ENCODE data around the gene LEO1.
A peak's percentile ranks its signal among the peaks of the same experiment; 100 is the strongest.
"Not testable (repeated sequence)": the region's sequence is repeated elsewhere in the genome, so short reads cannot be mapped to it uniquely, and the experiment has no call there.

LEO1 gene

DNA sequence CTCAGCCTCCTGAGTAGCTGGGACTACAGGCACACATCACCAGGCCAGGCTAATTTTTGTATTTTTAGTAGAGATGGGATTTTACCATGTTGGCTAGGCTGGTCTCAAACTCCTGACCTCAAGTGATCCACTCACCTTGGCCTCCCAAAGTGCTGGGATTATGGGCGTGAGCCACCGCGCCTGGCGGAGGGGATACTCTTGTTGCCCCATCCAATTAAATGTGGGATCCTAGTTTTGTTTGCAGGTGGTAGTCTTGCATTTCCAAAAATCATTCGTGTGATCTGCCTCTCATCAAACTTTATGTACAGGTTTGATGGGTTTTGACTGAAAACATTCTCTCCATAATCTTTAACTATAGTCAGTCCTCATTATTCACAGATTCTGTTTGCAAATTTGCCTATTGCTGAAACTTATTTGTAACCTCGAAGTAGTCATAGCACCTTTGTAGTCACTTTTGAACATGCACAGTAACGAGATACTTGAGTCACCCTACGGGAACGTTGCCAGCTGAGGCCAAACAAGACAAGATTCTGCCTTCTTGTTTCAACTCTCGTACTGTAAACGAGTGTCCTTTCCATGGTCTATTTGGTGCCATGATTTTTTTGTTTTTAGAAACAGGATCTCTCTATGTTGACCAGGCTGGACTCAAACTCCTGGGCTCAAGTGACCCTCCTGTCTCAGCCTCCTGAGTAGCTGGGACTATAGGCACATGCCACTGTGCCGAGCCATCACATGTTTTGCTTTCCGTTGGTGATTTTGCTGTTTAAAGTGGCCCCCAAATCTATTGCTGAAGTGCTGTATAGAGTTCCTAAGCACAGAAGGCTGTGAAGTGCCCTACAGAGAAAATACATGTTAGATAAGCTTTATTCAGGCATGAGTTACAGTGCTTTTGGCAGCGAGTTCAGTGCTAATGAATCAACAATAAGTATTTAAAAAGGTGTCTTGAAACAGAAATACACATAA, 39.3 kb upstream of the LEO1 start:
- H3K4me3 Mint-ChIP-seq, result no peak overlapping the region
- H3K36me3 Mint-ChIP-seq, result no peaks in the 10 kb centered on the region
- DNase-seq, result no peak
- ATAC-seq (replicated peaks), result no peak
- H3K27ac Mint-ChIP-seq, result no peak overlapping the region
- no peaks in the 10 kb centered on the region for H3K9me3 Mint-ChIP-seq
- no peaks in the 10 kb centered on the region for H3K27me3 Mint-ChIP-seq
- H3K4me1 Mint-ChIP-seq, result peaks cover 26 to 43% of the 10 kb centered on the region in 2 donors

DNA sequence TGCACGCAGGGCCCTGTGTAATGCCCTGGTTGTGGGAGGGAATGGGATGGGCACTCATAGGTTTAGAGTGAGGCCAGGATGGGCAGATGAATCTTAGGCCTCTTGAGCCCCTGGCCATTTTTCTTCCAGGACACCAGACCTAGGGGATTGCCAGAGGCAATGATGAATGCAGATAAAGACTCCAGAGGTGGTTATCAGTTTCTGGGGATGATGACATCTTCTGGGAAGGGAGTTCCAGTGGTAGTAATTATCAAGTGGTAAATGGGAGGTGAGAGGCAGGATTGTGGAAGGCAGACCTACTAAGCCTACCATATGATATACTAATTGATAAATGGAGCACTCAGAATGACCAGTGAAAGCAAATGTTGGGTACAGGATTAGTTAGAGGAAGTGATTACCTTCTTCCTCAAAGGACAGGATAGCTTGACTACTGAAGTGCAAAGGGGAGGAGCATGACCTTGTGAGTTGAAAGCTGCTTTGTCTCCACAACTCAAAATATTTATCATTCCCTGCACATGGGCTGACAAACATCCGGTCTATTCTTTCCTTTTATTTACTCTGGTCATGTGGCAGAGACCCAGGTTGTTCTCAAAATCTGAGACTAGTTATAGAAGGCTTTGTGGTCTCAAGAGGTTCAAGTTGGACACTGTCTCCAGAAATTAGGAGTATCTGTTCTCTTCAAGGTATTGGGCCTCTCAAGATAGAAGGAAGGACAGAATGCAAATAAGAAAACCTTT, 37.3 kb upstream of the LEO1 start:
- Mint-ChIP-seq H3K27me3 (no peaks in the 10 kb centered on the region), H3K27ac (peak overlapping the region; percentile 20), H3K4me3 (peak overlapping the region in 1 of 2 donors; percentile 21), H3K9me3 (no peaks in the 10 kb centered on the region), H3K36me3 (no peaks in the 10 kb centered on the region), H3K4me1 (peaks cover 26 to 49% of the 10 kb centered on the region in 2 donors)
- ATAC-seq (replicated peaks) (peak in 1 of 2 donors; percentile 24), DNase-seq (no peak)

DNA sequence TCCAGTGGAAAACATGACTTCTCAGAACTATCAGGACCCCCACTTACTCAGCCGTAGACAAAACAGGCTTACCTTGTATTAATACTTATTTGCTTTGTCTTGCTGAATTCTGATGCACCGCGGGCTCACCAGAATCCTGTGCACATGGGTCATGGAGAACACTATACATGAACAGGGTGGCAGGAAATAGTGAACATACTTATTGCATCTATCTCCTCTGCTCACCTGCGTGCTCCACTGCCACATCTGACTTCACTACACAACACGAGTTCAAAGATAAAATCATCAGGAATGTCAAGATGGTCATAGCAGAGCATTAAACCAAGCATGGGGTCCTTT, 36.8 kb upstream of the LEO1 start:
- no peak for DNase-seq
- Mint-ChIP-seq H3K9me3 (no peaks in the 10 kb centered on the region), H3K27me3 (no peaks in the 10 kb centered on the region), H3K4me1 (peaks cover 24 to 44% of the 10 kb centered on the region in 2 donors), H3K27ac (peak overlapping the region; percentile 20), H3K36me3 (no peaks in the 10 kb centered on the region), H3K4me3 (no peak overlapping the region)
- ATAC-seq (replicated peaks), result no peak

DNA sequence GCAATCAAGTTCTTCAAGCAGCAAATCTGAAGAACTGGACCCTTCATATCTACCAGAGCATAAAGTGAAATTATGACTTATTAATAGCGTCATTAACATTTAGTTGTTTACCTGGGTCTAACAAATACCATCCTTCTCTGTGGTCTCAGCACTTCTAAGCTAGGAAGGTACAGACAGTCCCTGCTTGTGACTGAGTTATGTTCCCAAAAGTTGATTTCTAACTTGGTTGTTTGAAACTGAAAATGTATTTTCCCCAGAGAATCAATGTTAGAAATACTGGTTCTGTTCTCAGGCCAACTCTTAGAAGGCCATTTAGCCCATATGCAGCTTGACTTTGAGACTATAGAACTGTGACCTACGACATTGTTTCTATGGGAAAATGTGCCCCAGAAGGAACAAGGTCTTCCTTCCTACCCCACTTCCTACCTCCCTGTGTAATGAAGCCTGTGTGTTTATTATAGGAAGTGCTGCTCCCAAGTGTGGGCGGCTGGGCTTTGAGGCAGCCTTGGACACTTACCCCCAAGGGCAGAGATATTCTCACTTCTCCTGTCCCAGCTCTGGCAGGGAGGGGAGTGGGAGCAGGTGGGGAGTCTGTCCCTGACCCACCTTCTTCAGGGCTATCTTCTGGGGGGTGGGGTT, 35.2 kb upstream of the LEO1 start:
- no peak for DNase-seq
- Mint-ChIP-seq H3K4me1 (peaks cover 22 to 38% of the 10 kb centered on the region in 2 donors), H3K36me3 (peaks cover 5 to 7% of the 10 kb centered on the region in 2 donors), H3K9me3 (peaks cover 2 to 6% of the 10 kb centered on the region in 2 donors), H3K4me3 (peak overlapping the region; percentile 11 to 53), H3K27me3 (no peaks in the 10 kb centered on the region), H3K27ac (peak overlapping the region; percentile 77)
- ATAC-seq (replicated peaks), result no peak

DNA sequence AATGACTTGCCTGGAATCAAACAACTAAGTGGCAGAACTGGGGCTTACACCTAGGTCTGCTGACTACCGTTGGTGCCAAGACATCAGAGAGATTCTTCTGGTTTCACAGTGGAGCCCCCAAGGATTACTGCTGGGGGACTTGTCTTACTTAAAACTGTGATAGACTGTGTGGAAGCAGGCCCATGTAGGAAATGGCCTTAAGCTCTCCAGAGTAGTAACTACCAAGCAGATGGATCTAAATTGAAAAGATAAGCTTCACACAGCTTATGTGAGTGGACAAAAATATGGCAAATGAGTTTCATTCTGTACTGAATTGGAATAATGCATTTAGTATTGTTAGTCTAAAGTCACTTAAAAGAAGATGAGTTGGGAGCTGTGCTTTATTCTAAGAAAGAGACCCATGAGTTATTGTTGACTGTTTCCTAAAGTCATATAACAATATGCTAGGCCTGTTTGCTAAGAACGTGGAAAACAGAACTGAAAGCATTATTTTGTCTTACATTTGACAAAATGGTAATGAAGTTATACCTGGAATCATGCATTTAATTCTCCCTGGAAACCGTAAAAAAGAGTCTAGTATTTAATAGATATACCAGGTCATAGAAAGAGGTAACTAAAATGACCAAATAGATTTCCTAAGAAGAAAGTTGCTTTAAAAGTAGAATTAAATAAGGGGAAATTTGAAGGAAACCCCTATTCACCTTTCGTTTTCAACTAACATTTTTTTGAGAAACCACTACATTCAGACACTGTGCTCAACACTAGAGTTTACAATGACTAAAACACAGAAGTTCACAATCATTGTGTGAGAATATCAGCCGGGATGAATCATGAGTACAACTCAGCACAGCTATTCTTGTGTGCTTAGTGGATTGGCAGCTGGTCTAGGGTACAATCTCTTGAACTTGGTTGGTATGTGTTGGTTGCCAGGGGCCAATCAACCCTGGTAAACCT, 34.4 kb upstream of the LEO1 start:
- H3K4me3 Mint-ChIP-seq, result peak overlapping the region in 1 of 2 donors; percentile 11
- ATAC-seq (replicated peaks) (peak; percentile 95 to 97), DNase-seq (peak; percentile 27)
- peaks cover 5 to 7% of the 10 kb centered on the region in 2 donors for H3K36me3 Mint-ChIP-seq
- H3K27me3 Mint-ChIP-seq, result no peaks in the 10 kb centered on the region
- peaks cover 2 to 6% of the 10 kb centered on the region in 2 donors for H3K9me3 Mint-ChIP-seq
- peak overlapping the region; percentile 77 for H3K27ac Mint-ChIP-seq
- H3K4me1 Mint-ChIP-seq, result peaks cover 22 to 38% of the 10 kb centered on the region in 2 donors

DNA sequence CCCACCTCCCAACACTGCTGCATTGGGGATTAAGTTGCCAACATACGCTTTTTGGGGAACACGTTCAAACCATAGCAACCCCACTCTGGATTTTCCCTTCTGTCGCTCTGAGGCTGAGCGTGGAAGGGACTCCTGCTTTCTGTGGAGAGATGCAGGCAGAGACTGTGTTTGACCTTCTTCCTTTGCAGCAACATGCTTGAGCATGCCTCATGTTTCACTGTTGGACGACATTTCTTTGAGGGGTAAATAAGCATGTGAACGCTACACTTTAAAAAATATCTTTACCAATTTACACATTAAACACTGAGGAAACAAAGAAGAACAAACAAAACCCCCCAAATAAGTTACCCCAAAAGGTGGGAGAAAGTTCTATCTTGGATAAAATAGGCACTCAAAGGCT, 33.2 kb upstream of the LEO1 start:
- no peak overlapping the region for H3K27ac Mint-ChIP-seq
- peaks cover 22 to 38% of the 10 kb centered on the region in 2 donors for H3K4me1 Mint-ChIP-seq
- peaks cover 5 to 7% of the 10 kb centered on the region in 2 donors for H3K36me3 Mint-ChIP-seq
- H3K4me3 Mint-ChIP-seq, result no peak overlapping the region
- peaks cover 2 to 6% of the 10 kb centered on the region in 2 donors for H3K9me3 Mint-ChIP-seq
- ATAC-seq (replicated peaks), result no peak
- no peaks in the 10 kb centered on the region for H3K27me3 Mint-ChIP-seq
- no peak for DNase-seq

DNA sequence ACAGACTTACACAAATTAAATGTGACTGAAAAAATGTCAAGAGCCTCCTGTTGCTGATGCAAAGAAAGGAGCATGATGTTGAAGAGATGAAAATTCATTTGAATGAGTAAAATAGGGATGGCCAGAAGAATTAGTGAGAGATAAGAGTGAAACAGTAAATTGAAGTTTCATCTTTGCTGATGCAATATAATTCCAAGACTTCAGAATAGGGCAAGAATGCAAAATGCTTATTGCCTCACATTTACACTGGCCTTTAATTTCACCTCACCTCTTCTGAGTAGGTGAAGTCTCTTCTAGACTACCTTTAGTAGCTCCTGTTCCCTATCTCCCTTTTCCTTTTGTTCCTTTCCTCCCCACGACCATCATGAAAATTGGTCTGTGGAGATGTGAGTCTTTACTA, 32.1 kb upstream of the LEO1 start:
- no peak for ATAC-seq (replicated peaks)
- no peaks in the 10 kb centered on the region for H3K27me3 Mint-ChIP-seq
- no peak overlapping the region for H3K4me3 Mint-ChIP-seq
- DNase-seq, result no peak
- H3K36me3 Mint-ChIP-seq, result peaks cover 5 to 7% of the 10 kb centered on the region in 2 donors
- H3K27ac Mint-ChIP-seq, result no peak overlapping the region
- H3K9me3 Mint-ChIP-seq, result peaks cover 2 to 6% of the 10 kb centered on the region in 2 donors
- H3K4me1 Mint-ChIP-seq, result peaks cover 17 to 32% of the 10 kb centered on the region in 2 donors

DNA sequence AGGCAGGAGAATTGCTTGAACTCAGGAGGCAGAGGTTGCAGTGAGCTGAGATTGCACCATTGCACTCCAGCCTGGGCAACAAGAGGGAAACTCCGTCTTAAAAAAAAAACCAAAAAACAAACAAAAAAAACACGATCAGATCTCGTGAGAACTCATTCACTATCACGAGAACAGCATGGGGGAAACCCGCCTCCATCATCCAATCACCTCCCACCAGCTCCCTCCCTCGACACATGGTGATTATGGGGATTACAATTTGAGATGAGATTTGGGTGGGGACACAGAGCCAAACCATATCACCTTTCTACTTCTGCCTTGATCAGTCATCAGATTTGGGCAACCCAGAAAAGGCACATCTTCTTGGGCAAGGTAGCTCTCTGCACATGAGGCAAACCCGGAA, 31.5 kb upstream of the LEO1 start:
- H3K36me3 Mint-ChIP-seq; H3K27me3 Mint-ChIP-seq; DNase-seq; H3K27ac Mint-ChIP-seq; H3K9me3 Mint-ChIP-seq; ATAC-seq (replicated peaks); H3K4me3 Mint-ChIP-seq: not testable (repeated sequence)
- H3K4me1 Mint-ChIP-seq, result peaks cover 12 to 26% of the 10 kb centered on the region in 2 donors

DNA sequence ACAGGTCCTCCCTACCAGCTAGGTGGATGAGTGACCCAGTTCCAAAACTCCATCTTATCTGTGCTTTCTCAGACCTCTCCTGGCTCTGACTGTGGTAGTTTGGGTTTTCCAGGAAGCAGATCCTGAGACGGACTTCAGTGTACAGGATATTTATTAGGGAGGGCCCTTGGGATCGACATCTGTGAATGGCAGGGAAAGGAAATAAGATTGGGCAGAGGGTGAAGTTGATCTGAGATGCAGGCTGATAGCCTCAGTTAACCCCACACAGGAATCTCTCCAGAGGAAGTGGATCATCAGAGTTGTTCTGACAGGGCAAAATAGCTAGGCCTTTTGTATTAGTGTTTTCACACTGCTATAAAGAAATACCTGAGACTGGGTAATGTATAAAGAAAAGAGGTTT, 30.8 kb upstream of the LEO1 start:
- no peak for DNase-seq
- peaks cover 5 to 7% of the 10 kb centered on the region in 2 donors for H3K36me3 Mint-ChIP-seq
- peaks cover 2 to 6% of the 10 kb centered on the region in 2 donors for H3K9me3 Mint-ChIP-seq
- peak overlapping the region; percentile 27 for H3K27ac Mint-ChIP-seq
- no peaks in the 10 kb centered on the region for H3K27me3 Mint-ChIP-seq
- no peak for ATAC-seq (replicated peaks)
- H3K4me1 Mint-ChIP-seq, result peaks cover 9 to 22% of the 10 kb centered on the region in 2 donors
- no peak overlapping the region for H3K4me3 Mint-ChIP-seq

DNA sequence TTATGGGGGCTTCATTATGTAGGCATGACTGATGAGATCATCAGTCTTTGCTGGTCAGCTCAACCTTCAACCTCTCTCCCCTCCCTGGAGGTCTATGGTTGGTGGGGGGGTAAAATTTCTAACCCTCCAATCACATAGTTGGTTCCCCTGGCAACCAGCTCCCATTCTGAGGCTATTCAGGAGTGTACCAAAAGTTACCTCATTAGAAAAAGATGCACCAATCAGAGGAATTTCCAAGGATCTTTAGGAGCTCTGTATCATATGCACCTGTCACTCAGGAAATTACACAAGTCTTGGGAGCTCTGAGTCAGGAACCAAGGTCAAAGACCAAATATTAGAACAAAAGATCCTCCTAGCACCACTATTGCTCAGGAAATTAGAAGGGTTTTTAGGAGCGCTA, 21.4 kb upstream of the LEO1 start:
- no peak overlapping the region for H3K27ac Mint-ChIP-seq
- no peaks in the 10 kb centered on the region for H3K27me3 Mint-ChIP-seq
- no peaks in the 10 kb centered on the region for H3K9me3 Mint-ChIP-seq
- no peaks in the 10 kb centered on the region for H3K4me1 Mint-ChIP-seq
- DNase-seq (no peak), ATAC-seq (replicated peaks) (no peak)
- H3K36me3 Mint-ChIP-seq, result no peaks in the 10 kb centered on the region
- no peak overlapping the region for H3K4me3 Mint-ChIP-seq

DNA sequence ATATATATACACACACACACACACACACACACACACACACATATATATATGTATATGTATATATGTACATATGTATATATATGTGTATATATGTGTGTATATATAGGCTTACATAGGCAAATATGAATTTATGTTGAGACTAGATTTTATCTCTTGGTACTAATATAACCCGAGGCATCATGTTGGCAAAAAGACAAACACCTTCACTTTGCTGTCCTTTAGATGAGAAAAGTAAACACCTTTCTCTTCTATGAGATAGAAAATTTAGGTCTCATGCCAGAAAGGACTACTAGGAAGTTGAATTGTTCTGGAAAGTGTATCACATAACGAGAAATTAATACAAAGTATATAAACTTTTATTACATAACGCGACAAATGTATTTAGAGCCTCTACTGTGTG, 19.6 kb upstream of the LEO1 start:
- Mint-ChIP-seq H3K27me3 (no peaks in the 10 kb centered on the region), H3K36me3 (no peaks in the 10 kb centered on the region)
- ATAC-seq (replicated peaks), result no peak

DNA sequence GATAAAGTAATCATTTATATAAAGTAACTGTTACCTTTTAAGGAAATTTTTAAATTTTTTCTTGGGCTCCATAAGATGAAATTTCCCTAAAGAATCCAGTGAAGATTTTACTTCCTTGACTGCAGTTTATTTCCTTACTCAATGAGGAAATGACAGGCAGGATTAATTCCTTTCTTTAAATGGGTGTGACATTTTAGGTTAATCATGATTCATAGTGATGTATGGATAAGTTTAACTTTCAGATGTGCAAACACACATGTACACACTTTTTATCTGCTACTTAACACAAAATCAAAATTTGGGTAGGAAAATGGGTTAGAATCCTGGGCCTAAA, 11.2 kb upstream of the LEO1 start:
- H3K4me3 Mint-ChIP-seq, result no peak overlapping the region
- DNase-seq (no peak), ATAC-seq (replicated peaks) (no peak)
- H3K27me3 Mint-ChIP-seq, result no peaks in the 10 kb centered on the region
- no peaks in the 10 kb centered on the region for H3K36me3 Mint-ChIP-seq
- no peak overlapping the region for H3K27ac Mint-ChIP-seq
- H3K4me1 Mint-ChIP-seq, result peaks cover 8 to 11% of the 10 kb centered on the region in 2 donors
- H3K9me3 Mint-ChIP-seq, result no peaks in the 10 kb centered on the region

More for the DNA sequence above, 19.6 kb upstream of the LEO1 start:
- no peak for DNase-seq
- H3K27ac Mint-ChIP-seq, result no peak overlapping the region
- H3K4me1 Mint-ChIP-seq, result no peaks in the 10 kb centered on the region
- no peaks in the 10 kb centered on the region for H3K9me3 Mint-ChIP-seq
- H3K4me3 Mint-ChIP-seq, result no peak overlapping the region

DNA sequence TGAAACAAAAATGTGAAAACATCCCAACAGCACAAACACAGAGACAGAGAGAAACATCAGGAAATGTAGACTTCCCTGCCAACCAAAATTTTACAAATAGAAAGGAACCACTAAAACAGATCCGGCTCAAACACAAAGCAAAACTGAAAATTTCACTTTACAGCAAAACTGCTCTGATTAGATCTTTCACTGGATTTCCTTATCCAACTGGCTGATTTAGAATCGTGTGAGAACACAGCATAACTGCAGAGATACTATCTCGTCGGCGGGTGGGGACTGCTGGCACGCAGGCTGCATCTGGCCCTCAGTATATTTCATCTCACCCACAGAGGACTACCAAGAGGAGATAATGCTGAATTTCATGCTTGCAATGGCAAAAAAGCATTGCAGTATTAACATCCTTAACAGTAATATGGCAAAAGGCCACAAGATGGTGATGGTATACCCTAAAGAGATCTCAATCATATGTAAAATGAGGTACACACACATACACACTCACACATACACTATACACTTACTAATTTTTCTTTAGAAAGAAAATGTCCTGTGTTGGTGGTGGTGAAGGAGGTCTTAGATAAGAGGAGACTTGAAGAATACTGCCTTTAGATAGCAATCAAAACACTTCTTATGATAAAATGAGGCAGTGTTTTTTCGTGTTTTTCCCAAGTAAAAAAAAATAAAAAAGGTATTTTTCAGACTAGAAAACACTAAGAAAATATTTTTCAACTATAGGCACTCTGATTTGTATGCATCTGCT, 10.6 kb upstream of the LEO1 start:
- no peaks in the 10 kb centered on the region for H3K9me3 Mint-ChIP-seq
- no peak for DNase-seq
- no peak overlapping the region for H3K27ac Mint-ChIP-seq
- peak overlapping the region; percentile 57 to 63 for H3K4me3 Mint-ChIP-seq
- H3K4me1 Mint-ChIP-seq, result peaks cover 8 to 11% of the 10 kb centered on the region in 2 donors
- H3K36me3 Mint-ChIP-seq, result no peaks in the 10 kb centered on the region
- peak; percentile 97 for ATAC-seq (replicated peaks)
- no peaks in the 10 kb centered on the region for H3K27me3 Mint-ChIP-seq

All from stimulated activated naive B cell treated with anti-CD40 and anti-IgM and Interleukin-4, amounts not matched to agents 10 μg/mL and 1 μg/mL and 100 μg/mL, for 72 hours (primary cell).